GM06990 (cell line): ENCODE measurements around the gene ZNF32.

Experiments
- DNase-seq: peaks from one replicate; pipeline ENCODE4 v3.0.0-alpha.2; 2011; ENCODE audit not compliant: insufficient read length; ENCODE audit errors: extremely low read depth
- H3K27me3 ChIP-seq: replicated peaks from 2 replicates; pipeline ENCODE4 v1.6.0; 2011; ENCODE audit warnings: low read length; ENCODE audit not compliant: control insufficient read depth, insufficient read depth
- H3K36me3 ChIP-seq: 2 replicates; pipeline ENCODE4 v1.5.1; 2011; ENCODE audit warnings: low read length; ENCODE audit not compliant: control insufficient read depth, insufficient read depth
- H3K4me3 ChIP-seq: replicated peaks from 2 replicates; pipeline ENCODE4 v1.5.1; 2011; ENCODE audit warnings: low read depth, mild to moderate bottlenecking, control low read depth, low read length
- CTCF ChIP-seq: IDR thresholded peaks from 2 replicates; pipeline ENCODE4 v1.5.1; 2011; ENCODE audit warnings: low read length, control low read depth, mild to moderate bottlenecking, inconsistent platforms; ENCODE audit not compliant: insufficient read depth, poor library complexity, severe bottlenecking

ZNF32 gene

GRCh38 chr10:43694526-43694925 lies 45.8 kb upstream of the ZNF32 start:
- DNase-seq = no peak
- H3K36me3 ChIP-seq = no peaks in the 10 kb centered on the region
- no peak overlapping the region for H3K4me3 ChIP-seq
- TF ChIP-seq CTCF = no peak
- peaks cover 3% of the 10 kb centered on the region for H3K27me3 ChIP-seq

DNA sequence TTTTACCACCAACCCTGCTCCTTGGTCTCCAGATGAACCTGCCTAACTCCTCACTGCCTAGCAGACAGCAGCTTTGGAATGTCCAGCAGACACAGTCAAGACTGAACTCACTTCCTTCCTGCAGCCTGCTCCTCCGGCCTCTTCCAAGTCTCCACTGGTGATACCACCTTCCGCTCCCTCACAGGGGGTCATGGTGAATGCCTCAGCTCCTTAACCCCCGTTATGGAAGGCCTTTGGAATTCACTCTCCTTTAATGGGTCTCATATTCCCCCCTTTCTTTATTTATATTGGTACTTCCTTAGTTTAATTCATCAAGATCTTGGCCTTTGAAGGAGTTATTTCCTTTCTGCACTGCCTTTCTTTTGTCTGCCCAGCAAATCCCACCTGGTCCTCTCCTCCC lies 44.9 kb upstream of the ZNF32 start:
- no peaks in the 10 kb centered on the region for H3K36me3 ChIP-seq
- H3K4me3 ChIP-seq = no peak overlapping the region
- peaks cover 3% of the 10 kb centered on the region for H3K27me3 ChIP-seq
- no peak for DNase-seq
- no peak for TF ChIP-seq CTCF

DNA sequence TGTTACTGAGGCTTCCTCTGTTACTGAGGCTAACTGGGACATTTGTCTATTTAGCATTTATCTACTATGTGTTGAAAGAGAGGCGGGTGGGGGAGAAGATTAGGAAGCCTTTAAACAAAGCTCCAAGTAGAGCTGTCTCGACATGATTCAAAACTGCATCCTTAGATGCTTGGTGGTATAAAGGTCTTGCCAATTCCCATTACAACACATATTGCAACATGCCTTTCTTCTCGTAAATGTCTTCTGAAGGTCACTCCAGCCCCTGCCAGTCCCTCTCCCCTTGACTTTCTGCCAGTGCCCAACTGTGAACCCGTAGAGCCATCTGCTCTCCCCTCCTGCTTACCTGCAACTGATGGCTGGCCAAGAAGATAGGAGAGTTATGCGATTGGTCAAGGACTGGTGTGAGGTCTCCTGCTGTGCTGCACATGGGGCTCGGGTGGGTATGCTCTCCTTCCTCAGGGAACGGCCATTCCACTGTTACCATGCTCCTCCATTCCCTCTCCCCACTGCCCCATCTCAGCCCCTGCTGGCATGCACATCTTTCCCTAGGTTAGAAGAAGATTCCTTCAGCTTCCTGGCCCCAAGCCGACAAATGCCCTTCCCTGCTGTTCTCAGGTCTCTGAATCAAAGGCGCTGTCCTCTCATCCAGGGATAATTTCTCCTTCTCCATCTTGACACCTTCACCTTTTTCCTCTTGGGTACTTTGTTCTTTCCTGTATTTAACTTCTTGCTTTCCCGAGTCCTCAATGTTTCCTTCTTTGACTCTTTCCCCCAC lies 43.6 kb upstream of the ZNF32 start:
- no peak for DNase-seq
- Histone ChIP-seq H3K4me3 (no peak overlapping the region), H3K27me3 (peaks cover 3% of the 10 kb centered on the region), H3K36me3 (no peaks in the 10 kb centered on the region)
- no peak for TF ChIP-seq CTCF

DNA sequence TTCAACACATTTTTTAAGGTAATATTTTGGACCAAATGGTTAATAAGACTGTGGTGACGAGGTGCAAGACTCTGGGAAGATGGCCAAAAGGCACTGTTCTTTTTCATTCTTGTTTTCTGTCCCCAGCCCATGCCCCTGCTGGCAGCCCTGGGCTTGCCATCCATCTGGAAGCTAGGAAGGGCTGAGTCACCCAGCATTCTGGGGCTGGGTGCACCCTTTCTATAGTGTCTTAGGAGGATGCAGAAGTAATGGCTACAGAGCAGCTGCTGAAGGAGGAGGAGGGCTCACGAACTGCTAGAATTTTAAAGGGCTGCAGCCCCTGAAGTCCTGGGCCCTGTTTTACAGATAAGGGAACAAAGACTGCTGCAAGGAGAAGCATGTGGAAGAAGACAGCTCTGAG lies 42.8 kb upstream of the ZNF32 start:
- no peak for TF ChIP-seq CTCF
- Histone ChIP-seq H3K36me3 (no peaks in the 10 kb centered on the region), H3K27me3 (peaks cover 3% of the 10 kb centered on the region), H3K4me3 (no peak overlapping the region)
- no peak for DNase-seq

GRCh38 chr10:43689955-43690771 lies 41.5 kb upstream of the ZNF32 start:
- peak overlapping the region; percentile 58 for H3K4me3 ChIP-seq
- TF ChIP-seq CTCF = peak; percentile 57
- peak; percentile 81 for DNase-seq
- H3K27me3 ChIP-seq = peaks cover 3% of the 10 kb centered on the region
- H3K36me3 ChIP-seq = no peaks in the 10 kb centered on the region

DNA sequence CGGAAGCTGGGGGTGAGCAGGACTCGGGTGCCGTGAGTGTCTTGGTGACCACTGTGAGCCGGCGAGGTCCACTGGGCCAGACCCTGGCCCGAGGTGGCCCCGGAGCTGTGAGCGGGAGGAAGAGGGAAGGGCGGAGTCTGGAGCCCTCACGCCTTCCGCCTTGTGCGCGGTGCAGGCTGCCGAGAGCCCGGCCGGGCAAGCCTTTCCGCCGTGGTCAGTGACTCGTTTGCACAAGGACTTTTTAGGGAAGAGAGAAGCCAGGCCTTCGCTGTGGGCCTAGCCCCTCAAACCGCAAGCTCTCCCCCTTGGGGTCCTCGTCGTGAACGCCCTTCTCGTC lies 40.9 kb upstream of the ZNF32 start:
- DNase-seq = no peak
- TF ChIP-seq CTCF = no peak
- peaks cover 3% of the 10 kb centered on the region for H3K27me3 ChIP-seq
- H3K4me3 ChIP-seq = peak overlapping the region; percentile 58
- H3K36me3 ChIP-seq = no peaks in the 10 kb centered on the region
